Measurements from ENCODE around the gene COPS3.

COPS3 gene

GRCh38 chr17:17241656-17242055, 39.4 kb downstream of the COPS3 start:
- no peak for DNase-seq

GRCh38 chr17:17239832-17240231, 41.2 kb downstream of the COPS3 start:
- DNase-seq, result no peak

GRCh38 chr17:17237026-17237799, 43.8 kb downstream of the COPS3 start, which contains the start of gene FLCN:
FLCN (minus strand) TSS chr17:17237168; CDS start chr17:17228137, 9,031 bp downstream.
- peak; percentile 88 for DNase-seq

DNA sequence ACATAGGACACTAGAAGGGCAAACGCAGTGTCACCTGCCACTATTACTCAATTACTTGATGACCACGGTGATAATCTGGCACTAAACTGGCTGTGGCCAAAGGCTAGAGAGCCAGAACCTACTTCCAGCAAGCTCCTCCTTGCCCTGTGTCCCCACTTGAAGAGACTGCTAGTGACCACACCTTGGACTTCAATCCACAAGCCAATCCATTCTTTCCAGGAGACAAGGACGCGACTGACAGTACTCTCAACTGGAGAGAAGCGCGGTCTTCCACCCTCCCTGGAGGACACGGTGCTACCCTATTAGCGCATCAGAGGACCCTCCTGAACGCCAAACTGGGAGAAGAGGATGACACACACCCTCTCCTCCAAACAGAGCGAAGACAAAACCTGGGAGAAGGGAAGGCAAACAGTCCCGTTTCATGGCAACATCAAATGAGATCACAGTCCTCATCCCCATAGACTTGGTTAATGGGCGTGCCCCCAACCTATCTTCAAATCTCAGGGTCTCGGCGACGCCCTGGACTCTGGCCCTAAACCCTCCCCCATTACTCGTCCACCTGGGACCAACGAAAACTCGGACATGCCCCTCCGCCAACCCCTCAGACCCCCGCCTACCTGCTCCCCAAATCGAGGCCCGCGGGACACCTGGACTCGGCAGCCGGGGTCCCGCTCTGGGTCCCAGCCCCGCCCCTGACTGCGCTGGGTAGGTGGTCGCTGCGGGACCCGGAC, 44.6 kb downstream of the COPS3 start:
- DNase-seq, result peak; percentile 4

- DNase-seq, result no peak
Observed at GRCh38 chr17:17235212-17236174, 45.6 kb downstream of the COPS3 start.

DNA sequence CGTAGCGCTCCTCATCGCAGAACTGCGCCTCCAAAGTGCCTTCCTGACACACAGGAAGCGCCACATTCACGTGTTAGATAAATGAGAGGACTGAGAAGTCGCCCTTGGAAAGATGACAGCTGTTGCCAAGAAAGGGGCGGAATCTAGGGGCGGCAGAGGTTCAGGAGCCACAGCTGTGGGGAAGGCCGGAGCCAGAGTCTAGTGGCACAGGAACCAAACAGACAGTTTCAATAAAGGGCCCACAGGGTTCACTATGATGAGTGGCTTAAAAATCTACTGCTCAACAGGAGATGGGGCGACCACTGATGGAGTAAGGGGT, 48.8 kb downstream of the COPS3 start:
- DNase-seq, result no peak

GRCh38 chr17:17231621-17232302, 49.3 kb downstream of the COPS3 start:
- DNase-seq, result no peak

DNA sequence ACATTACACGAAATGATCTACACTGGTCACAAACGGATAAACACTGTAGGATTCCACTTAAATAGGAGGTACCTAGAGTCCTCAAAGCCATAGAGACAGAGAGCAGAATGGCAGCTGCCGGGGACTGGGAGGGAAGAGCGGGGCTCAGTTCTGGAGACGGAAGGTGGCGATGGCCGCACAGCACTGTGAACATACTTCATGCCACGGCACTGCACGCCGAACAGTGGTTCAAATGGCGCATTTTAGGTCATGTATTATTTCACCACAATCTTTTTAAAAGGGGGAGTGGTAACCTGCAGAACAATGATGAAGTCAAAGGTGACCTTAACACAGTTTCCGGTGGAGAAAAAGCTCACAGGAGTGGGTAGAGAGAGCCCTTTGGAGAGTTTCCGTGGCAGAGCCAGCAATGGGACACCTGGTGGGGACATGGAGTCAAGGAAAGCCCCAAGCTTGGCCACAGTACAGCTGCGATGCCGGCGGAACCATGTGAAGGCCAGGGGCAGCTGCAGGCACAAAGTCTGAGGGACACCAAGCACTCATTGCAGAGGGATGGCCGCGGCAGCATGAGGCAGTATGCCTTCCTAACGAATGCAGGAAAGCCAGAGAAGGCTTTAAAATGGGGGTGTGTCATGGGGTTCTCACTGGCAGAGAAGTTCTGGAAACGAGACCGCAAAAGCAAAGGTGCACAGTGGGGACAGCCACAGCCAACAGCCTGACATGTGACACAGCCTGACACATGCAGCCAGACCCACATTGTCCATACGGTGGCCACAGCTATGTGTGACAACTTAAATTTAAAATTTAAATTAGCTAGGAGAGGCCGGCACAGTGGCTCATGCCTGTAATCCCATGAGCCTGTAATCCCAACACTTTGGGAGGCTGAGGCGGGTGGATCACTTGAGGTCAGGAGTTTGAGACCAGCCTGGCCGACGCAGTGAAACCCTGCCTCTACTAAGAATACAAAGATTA, 51.3 kb downstream of the COPS3 start:
- DNase-seq, result no peak

- DNase-seq, result no peak
Observed at GRCh38 chr17:17228521-17229279, 52.3 kb downstream of the COPS3 start.

GRCh38 chr17:17227608-17228520, 53.2 kb downstream of the COPS3 start:
- DNase-seq, result no peak

- DNase-seq, result no peak
Observed at GRCh38 chr17:17226451-17227265, 54.4 kb downstream of the COPS3 start.

DNA sequence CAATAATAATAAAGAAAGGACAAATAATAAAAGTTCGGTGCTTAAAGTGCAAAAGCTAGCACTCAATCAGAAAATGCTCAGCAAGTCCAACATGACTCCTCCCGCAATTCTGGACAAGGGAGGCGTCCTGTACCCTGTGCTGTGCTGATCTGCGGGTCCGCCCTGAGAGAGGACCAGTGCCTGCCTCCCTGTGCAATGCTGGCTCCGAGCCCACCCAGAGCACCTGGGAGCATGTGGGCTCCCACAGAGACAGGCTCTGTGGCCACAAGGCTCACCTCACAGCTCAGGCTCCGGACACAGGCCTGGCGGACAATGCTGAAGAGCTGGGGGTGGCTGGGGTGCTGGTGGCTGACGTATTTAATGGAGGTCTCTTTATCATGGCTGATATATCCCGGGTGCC, 55.1 kb downstream of the COPS3 start:
- DNase-seq, result no peak

- no peak for DNase-seq
Observed at GRCh38 chr17:17224137-17224536, 56.9 kb downstream of the COPS3 start.

GRCh38 chr17:17223736-17224135, 57.3 kb downstream of the COPS3 start:
- DNase-seq, result no peak

DNA sequence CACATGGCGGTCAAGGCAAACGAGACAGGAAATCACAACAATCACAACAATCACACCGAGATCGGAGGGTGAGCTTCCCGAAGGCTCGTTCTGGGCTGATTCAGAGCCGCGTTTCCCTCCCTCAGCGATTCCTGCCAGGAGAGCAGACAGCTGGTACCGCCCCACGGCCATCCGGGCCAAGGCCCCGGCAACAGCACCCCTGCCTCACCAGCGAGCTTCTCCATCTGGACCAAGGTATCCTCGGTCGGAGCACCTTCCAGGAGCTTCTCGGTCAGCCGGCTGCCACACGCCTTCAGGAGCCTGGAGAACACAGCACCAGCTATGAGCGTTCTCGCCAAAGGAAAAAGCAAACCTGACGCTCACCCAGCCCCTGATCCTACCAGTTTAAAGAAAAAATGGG, 59.7 kb downstream of the COPS3 start:
- no peak for DNase-seq

GRCh38 chr17:17220529-17220928, 60.5 kb downstream of the COPS3 start:
- DNase-seq, result no peak

GRCh38 chr17:17217995-17218394, 63.1 kb downstream of the COPS3 start:
- no peak for DNase-seq

DNA sequence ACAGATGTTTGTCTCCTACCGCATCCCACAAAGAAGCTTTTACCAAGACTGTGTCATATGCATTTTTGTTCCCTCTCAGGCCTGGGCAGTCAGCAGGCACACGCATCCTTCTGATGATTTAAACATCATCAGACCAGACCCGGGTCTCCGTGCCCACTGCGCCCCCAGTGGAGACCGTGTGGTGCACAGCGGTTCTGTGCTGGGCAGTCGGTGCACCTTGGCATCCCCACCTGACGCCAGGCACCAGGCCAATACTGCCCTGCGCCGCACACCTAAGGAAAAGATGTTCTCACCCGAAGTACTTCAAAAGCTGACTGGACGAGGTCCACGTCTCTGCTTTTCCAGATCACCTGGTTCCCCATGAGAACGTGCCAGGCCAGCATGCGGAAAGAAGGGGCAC, 64.3 kb downstream of the COPS3 start:
- DNase-seq, result no peak

DNA sequence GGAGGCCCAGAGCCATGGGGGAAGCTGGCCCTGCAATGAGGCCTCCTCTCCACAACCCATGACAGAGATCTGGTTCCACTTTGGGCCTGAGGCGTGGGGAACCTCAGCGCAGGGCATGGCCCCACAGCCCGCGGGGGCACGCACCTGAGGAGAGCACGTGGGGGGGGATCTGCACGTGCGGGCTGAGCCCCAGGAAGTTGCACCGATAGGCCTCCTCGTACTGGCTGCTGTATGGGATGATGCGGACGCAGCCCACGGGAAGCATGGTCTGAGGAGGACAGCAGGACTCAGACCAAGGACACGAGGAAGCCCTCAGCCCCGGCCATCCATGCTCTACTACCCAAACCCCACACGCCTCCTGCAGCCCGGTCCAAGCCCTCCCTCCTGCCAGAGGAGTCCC, 64.8 kb downstream of the COPS3 start:
- no peak for DNase-seq

Measured in T-helper 9 cell (primary cell).